DMS153 (cell line): ENCODE data around the gene PCYT2.
"Not testable (repeated sequence)": the region's sequence is repeated elsewhere in the genome, so short reads cannot be mapped to it uniquely, and the experiment has no call there.

Source experiments
- DNase-seq: peaks from one replicate; lab custom pipeline; 2025; lab: John Stamatoyannopoulos, UW

The PCYT2 gene

GRCh38 chr17:81927152-81927652 is 16.0 kb upstream of the PCYT2 start:
- DNase-seq = no peak

GRCh38 chr17:81926451-81927151 is 15.4 kb upstream of the PCYT2 start:
- DNase-seq = no peak

GRCh38 chr17:81925860-81926450 is 14.8 kb upstream of the PCYT2 start:
- no peak for DNase-seq

- DNase-seq = no peak
Observed at GRCh38 chr17:81924557-81925532, 13.6 kb upstream of the PCYT2 start.

- no peak for DNase-seq
Observed at GRCh38 chr17:81923302-81924260, 12.4 kb upstream of the PCYT2 start.

GRCh38 chr17:81922566-81923301 is 11.5 kb upstream of the PCYT2 start:
- no peak for DNase-seq

GRCh38 chr17:81921996-81922565 is 10.9 kb upstream of the PCYT2 start:
- no peak for DNase-seq

GRCh38 chr17:81921537-81921862 is 10.3 kb upstream of the PCYT2 start:
- DNase-seq = no peak

GRCh38 chr17:81920612-81921536 is 9.7 kb upstream of the PCYT2 start:
- DNase-seq = no peak

- no peak for DNase-seq
Observed at GRCh38 chr17:81918832-81919545, 7.8 kb upstream of the PCYT2 start.

- DNase-seq = not testable (repeated sequence)
Observed at GRCh38 chr17:81918333-81918669, 7.1 kb upstream of the PCYT2 start.

- peak; percentile 55 for DNase-seq
Observed at GRCh38 chr17:81917565-81918332, 6.5 kb upstream of the PCYT2 start, which contains the start of gene SIRT7. Gene SIRT7 (minus strand): TSS chr17:81918176. CDS start chr17:81918131, 45 bp downstream.

GRCh38 chr17:81916234-81917001 is 5.2 kb upstream of the PCYT2 start:
- DNase-seq = no peak

- no peak for DNase-seq
Observed at GRCh38 chr17:81915331-81915730, 4.1 kb upstream of the PCYT2 start.

GRCh38 chr17:81914103-81914850 is 3.1 kb upstream of the PCYT2 start:
- DNase-seq = no peak

- no peak for DNase-seq
Observed at GRCh38 chr17:81913394-81914102, 2.3 kb upstream of the PCYT2 start.
